GM21367 (cell line): ENCODE measurements around the gene TM2D3.

Experiments
- ATAC-seq: cut with Tn5 transposase; IDR thresholded peaks from one replicate; pipeline ENCODE4 v1.9.1; 2021; ENCODE audit not compliant: unreplicated experiment

TM2D3 gene

DNA sequence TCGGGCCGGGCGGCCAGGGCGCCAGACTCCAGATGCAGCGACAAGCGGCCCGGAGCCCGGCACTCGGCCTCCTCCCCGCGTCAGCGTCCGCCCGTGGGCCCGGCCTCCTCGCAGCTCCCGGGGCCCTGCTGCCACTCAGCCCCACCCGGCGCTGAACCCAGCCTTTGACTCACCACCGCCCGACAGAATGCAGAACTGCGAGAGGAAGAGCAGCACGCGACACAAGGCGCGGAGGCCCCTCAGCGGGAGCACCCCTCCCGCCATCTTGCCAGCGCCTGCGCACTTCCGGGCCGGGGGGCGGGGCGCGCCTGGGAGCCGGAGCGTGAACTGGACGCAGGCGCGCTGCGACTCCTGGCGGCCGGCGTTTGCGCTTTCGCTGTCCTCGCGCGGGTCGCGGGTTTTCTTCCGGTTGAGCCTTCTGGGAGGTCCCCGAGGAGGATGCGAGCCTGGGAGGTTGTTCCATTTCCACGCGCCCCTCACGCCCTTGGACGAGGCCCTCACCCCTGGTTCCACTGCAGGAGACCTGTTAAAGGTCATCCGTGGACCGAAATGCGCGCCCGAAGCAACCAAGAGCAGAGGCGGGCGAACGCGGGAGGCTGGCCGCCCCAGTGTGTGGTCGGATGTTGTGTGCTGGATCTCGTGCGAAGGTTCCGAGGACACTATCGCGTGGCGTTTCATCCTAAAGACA lies at the start of gene TM2D3:
Gene TM2D3, minus strand, starts transcription at position 284 of the 688 bp plus-strand sequence. Its CDS starts 20 bp downstream, at position 264.
- ATAC-seq, result peak; percentile 75

- ATAC-seq, result no peak
These were observed 46.1 kb upstream of the TM2D3 start for GRCh38 chr15:101698314-101698713.

DNA sequence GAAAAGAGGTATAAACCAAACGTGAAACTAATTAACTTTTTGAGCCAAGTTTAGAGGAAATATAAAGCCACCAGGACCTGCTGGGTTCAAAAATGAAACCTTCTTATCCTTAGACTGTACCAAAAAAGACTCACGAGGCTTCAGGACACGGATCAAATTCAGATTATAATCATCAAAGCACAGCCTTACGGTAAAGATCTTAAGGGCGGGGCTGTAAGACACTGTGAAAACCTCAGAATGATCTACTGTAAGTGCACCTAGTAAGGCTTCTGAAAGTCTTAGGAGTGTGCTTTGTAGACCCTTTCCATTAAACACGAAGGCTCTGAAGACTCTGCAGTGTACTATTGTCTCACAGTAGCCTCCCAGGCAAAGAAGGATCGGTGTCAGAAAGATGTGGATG lies 45.3 kb upstream of the TM2D3 start:
- ATAC-seq, result no peak

GRCh38 chr15:101696829-101697228 lies 44.6 kb upstream of the TM2D3 start:
- no peak for ATAC-seq

- ATAC-seq, result no peak
These were observed 42.1 kb upstream of the TM2D3 start for GRCh38 chr15:101694261-101694660.

DNA sequence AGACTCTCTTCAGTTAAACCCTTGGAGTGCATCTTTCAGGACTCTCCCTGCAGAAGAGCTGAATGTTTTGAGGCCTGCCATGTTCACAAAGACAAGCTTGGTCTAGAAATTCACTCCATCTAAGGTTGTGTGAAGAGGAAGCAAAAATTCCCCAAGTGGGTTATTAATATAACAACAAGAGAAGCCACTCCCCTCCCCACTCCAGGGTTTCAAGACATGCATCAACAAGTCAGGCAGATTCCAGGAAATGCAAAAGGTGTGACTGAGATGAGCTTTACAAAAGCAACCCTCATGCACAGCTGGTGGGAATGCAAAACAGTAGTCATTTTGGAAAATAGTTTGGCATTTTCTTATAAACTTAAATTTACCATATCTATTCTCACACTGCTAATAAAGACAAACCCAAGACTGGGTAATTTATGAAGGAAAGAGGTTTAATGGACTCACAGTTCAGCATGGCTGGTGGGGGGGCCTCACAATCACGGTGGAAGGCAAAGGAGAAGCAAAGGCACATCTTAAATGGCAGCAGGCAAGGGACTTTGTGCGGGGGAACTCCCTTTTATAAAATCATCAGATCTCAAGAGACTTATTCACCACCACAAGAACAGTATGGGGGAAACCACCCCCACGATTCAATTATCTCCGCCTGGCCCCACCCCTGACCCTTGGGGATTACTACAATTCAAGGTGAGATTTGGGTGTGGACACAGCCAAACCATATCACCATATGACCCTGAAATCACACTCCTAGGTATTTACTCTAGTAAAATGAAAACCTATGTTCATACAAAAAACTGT lies 40.8 kb upstream of the TM2D3 start:
- ATAC-seq, result no peak

GRCh38 chr15:101689901-101690300 lies 37.7 kb upstream of the TM2D3 start:
- no peak for ATAC-seq

- no peak for ATAC-seq
These were observed 34.5 kb upstream of the TM2D3 start for GRCh38 chr15:101686718-101687117.

- no peak for ATAC-seq
These were observed 32.7 kb upstream of the TM2D3 start for GRCh38 chr15:101684877-101685276.

DNA sequence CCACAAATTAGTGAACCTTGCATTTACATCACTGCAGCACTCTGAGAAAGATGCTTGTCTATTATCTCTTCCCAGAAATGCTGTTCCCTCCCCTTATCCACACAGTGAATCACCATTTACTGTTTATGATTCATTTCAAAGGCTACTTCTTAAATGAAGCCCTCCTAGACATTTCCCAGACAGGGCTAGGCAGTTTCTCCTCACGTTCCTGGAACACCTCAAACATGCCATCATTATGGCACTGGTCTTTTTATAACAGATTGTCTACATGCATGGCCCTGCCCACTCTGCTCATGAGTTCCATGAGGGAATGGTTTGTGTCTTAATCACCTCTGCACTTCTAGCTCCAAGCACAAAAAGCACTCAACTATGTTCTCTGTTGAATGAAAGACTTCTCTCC lies 32.2 kb upstream of the TM2D3 start:
- ATAC-seq, result no peak

- no peak for ATAC-seq
These were observed 27.6 kb upstream of the TM2D3 start for GRCh38 chr15:101679806-101680205.

DNA sequence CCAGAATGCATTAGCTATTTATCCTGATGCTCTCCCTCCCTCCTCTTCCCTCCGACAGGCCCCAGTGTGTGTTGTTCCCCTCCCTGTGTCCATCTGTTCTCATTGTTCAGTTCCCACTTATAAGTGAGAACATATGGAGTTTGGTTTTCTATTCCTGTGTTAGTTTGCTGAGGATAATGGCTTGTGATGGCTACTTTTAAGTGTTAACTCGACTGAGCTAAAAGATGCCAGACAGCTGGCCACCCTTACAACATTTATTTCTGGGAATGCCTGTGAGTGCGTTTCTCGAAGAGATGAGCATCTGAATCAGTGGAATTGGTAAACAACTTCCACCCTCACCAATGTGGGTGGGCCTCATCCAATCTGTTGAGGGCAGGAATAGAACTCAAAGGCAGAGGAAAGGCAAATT lies 24.7 kb upstream of the TM2D3 start:
- no peak for ATAC-seq

GRCh38 chr15:101675796-101676582 lies 23.8 kb upstream of the TM2D3 start:
- peak; percentile 89 for ATAC-seq

GRCh38 chr15:101675015-101675414 lies 22.8 kb upstream of the TM2D3 start:
- no peak for ATAC-seq

- no peak for ATAC-seq
These were observed 20.1 kb upstream of the TM2D3 start for GRCh38 chr15:101672298-101672697.

- no peak for ATAC-seq
These were observed 17.6 kb upstream of the TM2D3 start for GRCh38 chr15:101669744-101670143.

GRCh38 chr15:101667881-101668280 lies 15.7 kb upstream of the TM2D3 start:
- ATAC-seq, result no peak

DNA sequence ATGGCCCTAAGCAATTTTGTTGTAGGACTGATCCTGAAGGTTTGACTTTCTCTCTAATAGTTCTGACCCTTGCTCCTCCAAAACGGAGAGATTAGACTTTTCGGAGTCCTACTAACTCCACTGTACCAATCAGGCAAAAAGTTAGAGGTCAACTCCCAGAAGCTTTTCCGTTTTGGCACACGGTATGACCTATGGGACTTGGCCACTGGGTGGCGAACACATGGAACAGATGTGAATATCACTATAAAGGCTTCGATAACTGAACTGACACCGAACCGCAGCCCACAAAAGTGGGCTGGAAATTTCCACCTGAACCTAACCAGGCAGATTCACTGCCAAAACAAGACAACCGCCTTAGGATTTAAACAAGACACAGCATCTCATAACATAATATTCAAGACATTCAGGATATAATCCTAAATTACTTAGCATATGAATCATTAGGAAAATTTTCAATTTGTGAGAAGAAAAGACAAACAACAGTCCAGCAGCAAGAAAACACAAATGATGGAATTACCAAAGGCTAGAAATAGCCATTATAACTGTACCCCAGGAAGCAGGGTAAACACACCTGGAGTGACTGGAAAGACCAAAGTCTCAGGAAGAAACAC lies 12.2 kb upstream of the TM2D3 start:
- ATAC-seq, result no peak

GRCh38 chr15:101662203-101662602 lies 10.0 kb upstream of the TM2D3 start:
- no peak for ATAC-seq

DNA sequence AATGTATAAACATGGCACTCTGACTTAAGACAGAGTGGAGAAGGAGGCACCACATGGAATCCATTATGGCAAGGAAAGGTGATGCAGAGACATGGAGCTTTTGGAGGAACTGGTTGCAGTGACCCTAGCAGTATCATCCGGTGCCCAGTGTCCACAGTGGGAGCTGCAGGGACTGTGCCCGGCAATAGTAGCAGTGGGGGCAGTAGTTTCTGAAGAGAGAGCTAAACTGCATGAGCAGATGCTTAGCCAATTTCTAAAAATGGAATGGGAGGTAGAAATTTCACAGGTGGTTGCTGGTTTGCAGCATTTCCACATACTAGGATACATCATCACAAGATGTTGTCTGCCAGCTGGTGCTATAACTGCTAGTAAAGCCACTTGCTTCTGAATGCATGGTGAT lies 7.8 kb upstream of the TM2D3 start:
- no peak for ATAC-seq
